GM12865 (cell line): ENCODE data around the gene POLA1.

Experiments
- DNase-seq: peaks from one replicate; pipeline ENCODE4 v3.0.0; 2010; ENCODE audit warnings: low read depth
- H3K4me3 ChIP-seq: 2 replicates; pipeline ENCODE4 v1.5.1; 2011; ENCODE audit warnings: mild to moderate bottlenecking, low read depth, low read length, control low read depth
- CTCF ChIP-seq: IDR thresholded peaks from 2 replicates; pipeline ENCODE4 v1.5.1; 2011; ENCODE audit warnings: low read length, control low read depth, low read depth, inconsistent platforms; ENCODE audit not compliant: insufficient read depth; ENCODE audit errors: missing control alignments

The POLA1 gene

GRCh38 chrX:25019707-25020390 is 326.1 kb downstream of the POLA1 start:
- DNase-seq, result no peak
- no peak for TF ChIP-seq CTCF
- H3K4me3 ChIP-seq, result no peak overlapping the region

GRCh38 chrX:25020391-25020904 is 326.7 kb downstream of the POLA1 start:
- no peak overlapping the region for H3K4me3 ChIP-seq
- no peak for DNase-seq

GRCh38 chrX:25020905-25021449 is 327.3 kb downstream of the POLA1 start:
- H3K4me3 ChIP-seq, result no peak overlapping the region
- DNase-seq, result peak; percentile 23
- peak; percentile 68 for TF ChIP-seq CTCF

More at GRCh38 chrX:25020391-25020904, 326.7 kb downstream of the POLA1 start:
- TF ChIP-seq CTCF, result no peak

GRCh38 chrX:25022499-25023325 is 329.0 kb downstream of the POLA1 start:
- DNase-seq, result no peak
- H3K4me3 ChIP-seq, result no peak overlapping the region
- TF ChIP-seq CTCF, result no peak

- H3K4me3 ChIP-seq, result no peak overlapping the region
- DNase-seq, result no peak
- no peak for TF ChIP-seq CTCF
Measured at GRCh38 chrX:25023908-25024307, 330.2 kb downstream of the POLA1 start.

- no peak overlapping the region for H3K4me3 ChIP-seq
- no peak for TF ChIP-seq CTCF
- no peak for DNase-seq
Measured at GRCh38 chrX:25025615-25026014, 331.9 kb downstream of the POLA1 start.
